Spleen (tissue), 11 donors: Measurements from ENCODE around the gene RGR. TPM values are rescaled to one million over a fixed set of nuclear protein-coding genes. Genes with fewer than 3 reads are reported as not detected.

ENCODE experiments used
- DNase-seq: peaks from one replicate; pipeline ENCODE4 v3.0.0-alpha.2; 2020
- H3K27ac ChIP-seq, 8 donors: fragments of 200-600 bp; sonication (generic) in 7 of 8; 1 replicate in 4 of 8; 2 replicates in 4 of 8; pipeline versions ENCODE4 v1.5.0 to v1.8.0; 2016 to 2021; ENCODE audit warnings: inconsistent platforms in 4 of 8, mild to moderate bottlenecking in 4 of 8, moderate library complexity in 1 of 8
- H3K27me3 ChIP-seq, 7 donors: fragments of 200-600 bp; sonication (generic) in 6 of 7; replicated peaks in 1 of 7; 1 replicate in 4 of 7; 2 replicates in 3 of 7; pipeline versions ENCODE4 v1.5.0 to v1.8.0; 2016 to 2021; ENCODE audit warnings: inconsistent platforms in 3 of 7, mild to moderate bottlenecking in 1 of 7
- H3K36me3 ChIP-seq, 6 donors: fragments of 200-600 bp; sonication (generic) in 5 of 6; 1 replicate in 4 of 6; 2 replicates in 2 of 6; pipeline versions ENCODE4 v1.5.0 to v1.8.0; 2016 to 2021; ENCODE audit warnings: inconsistent platforms in 2 of 6
- H3K4me1 ChIP-seq, 6 donors: fragments of 200-600 bp; sonication (generic) in 5 of 6; 1 replicate in 3 of 6; 2 replicates in 3 of 6; pipeline versions ENCODE4 v1.5.0 to v1.8.0; 2016 to 2021; ENCODE audit warnings: inconsistent platforms in 3 of 6
- H3K4me3 ChIP-seq, 8 donors: fragments of 200-600 bp; sonication (generic) in 7 of 8; 1 replicate in 4 of 8; 2 replicates in 4 of 8; pipeline versions ENCODE4 v1.5.0 to v1.8.0; 2016 to 2021; ENCODE audit warnings: inconsistent platforms in 4 of 8, mild to moderate bottlenecking in 4 of 8, moderate library complexity in 2 of 8
- H3K9me3 ChIP-seq, 8 donors: fragments of 200-600 bp; sonication (generic) in 7 of 8; 1 replicate in 4 of 8; 2 replicates in 4 of 8; pipeline versions ENCODE4 v1.5.0 to v1.8.0; 2016 to 2021; ENCODE audit warnings: inconsistent platforms in 4 of 8
- CTCF ChIP-seq, 11 experiments: fragments of 200-600 bp in 7 of 11; fragments of 450-650 bp in 4 of 11; sonication (generic) in 4 of 11; IDR thresholded peaks in 8 of 11; conservative IDR thresholded peaks in 3 of 11; 1 replicate in 7 of 11; 2 replicates in 4 of 11; pipeline versions ENCODE4 v1.4.0 to v1.8.0; 2016 to 2021; ENCODE audit warnings: antibody characterized with exemption in 11 of 11, inconsistent platforms in 4 of 11, mild to moderate bottlenecking in 1 of 11
- POLR2A ChIP-seq, 3 donors: fragments of 450-650 bp; IDR thresholded peaks; one replicate each; pipeline ENCODE4 v1.5.1; 2017; ENCODE audit warnings: antibody characterized with exemption in 3 of 3, mild to moderate bottlenecking in 1 of 3
- POLR2AphosphoS5 ChIP-seq, 3 donors: sonication (generic); formaldehyde crosslinking; IDR thresholded peaks; one replicate each; pipeline ENCODE4 v1.5.1; 2017; ENCODE audit warnings: antibody characterized with exemption in 3 of 3
- WGBS, 5 donors: extraction: QIAGEN DNeasy Blood & Tissue Kit in 3 of 5; methylation state at CpG; one replicate each; pipeline versions ENCODE4 v1.1.5 to v1.1.7; 2013 to 2018; 5-methylcytosine and 5-hydroxymethylcytosine counted together
- intact Hi-C: fragments of 100-400 bp; cut with DNase I; formaldehyde crosslinking; loops from one replicate; pipeline ENCODE4 v1.15.0; 2023; ENCODE audit warnings: low total_unique reads
- polyA plus RNA-seq, 3 donors: library from polyadenylated mRNA; stranded (reverse); fragments of 200-250 nt; gene quantifications; one replicate each; pipeline ENCODE4 v1.2.1, GENCODE V29; 2013
- total RNA-seq, 7 donors: library from RNA; depleted of rRNA in 3 of 7; stranded (reverse); fragments of >200 nt in 3 of 7; fragmentation: NEBNext Ultra II Directional in 4 of 7; extraction: Animal tissue kit (Norgen Biotek cat#: 25700) in 4 of 7; gene quantifications; one replicate each; pipeline versions ENCODE4 v1.1.0 to v1.2.1, GENCODE V29; 2016 to 2021
- donor health status: healthy with polysubstance abuse.
- donor health status: DM: no; HTN: no; CAD: no; lungs with moderate emphysema.
- donor health status: DM: no; HTN: no; CAD: no.
- donor health status: Bipolar disorder and iron deficiency.
- donor health status: healthy.
- donor health status: DM: no; HTN: no; CAD: no.
- donor health status: DM: yes; HTN: yes; CAD: no.

Gene RGR
- total and polyA plus RNA-seq, 10 donors, result not detected

DNA sequence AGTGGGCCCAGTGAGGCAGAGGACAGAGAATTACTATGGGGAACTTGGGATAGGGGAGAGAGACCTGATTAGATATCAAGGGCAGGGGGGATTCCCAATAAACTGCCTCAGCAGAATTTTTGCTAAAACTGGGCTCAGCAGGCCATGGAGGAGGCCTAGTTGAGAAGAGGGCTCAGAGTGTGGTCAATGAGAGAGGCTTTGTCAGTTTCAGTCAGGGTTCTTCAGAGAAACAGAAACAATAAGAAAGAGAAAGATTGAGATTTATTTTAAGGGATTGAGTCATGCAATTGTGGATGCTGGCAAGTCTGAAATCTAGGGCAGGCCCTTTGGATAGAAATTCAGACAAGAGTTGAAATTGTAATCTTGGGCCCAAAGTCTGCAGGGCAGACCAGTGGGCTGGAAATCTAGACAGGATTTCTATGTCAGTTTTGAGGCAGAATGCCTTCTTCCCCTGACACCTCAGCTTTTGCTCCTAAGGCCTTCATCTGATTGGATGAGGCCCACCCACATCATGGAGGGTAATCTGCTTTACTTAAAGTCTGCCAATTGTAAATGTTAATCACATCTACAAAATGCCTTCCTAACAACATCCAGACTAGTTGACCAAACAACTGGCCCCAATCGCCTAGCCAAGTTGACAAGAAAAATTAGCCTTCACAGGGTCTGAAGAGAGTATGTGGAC, 50.1 kb downstream of the RGR start:
- WGBS, 5 donors, result 82 to 100% (median 94%) methylated on average over 1 of the region's 1 CpG

GRCh38 chr10:84296091-84296981, 51.5 kb downstream of the RGR start:
- Histone ChIP-seq H3K4me3 (no peak overlapping the region), H3K4me1 (no peaks in the 10 kb centered on the region), H3K27me3 (peaks cover 0 to 17% (median 0%) of the 10 kb centered on the region in 7 donors), H3K27ac (no peak overlapping the region), H3K36me3 (no peaks in the 10 kb centered on the region), H3K9me3 (no peaks in the 10 kb centered on the region)
- intact Hi-C loops, result no loop called here
- WGBS, 5 donors, result 68 to 76% (median 71%) methylated on average over 10 of the region's 10 CpGs
- no peak for DNase-seq
- TF ChIP-seq POLR2A (IDR thresholded peaks at IDR 0.05), result no peak
- no peak for TF ChIP-seq CTCF (IDR thresholded peaks at IDR 0.05 in 8 of 11, conservative IDR thresholded peaks at IDR 0.05 in 3 of 11)
- TF ChIP-seq POLR2AphosphoS5 (IDR thresholded peaks at IDR 0.05), result no peak

More for the DNA sequence above, 50.1 kb downstream of the RGR start:
- H3K27ac ChIP-seq, result no peak overlapping the region
- no peak overlapping the region for H3K4me3 ChIP-seq
- H3K9me3 ChIP-seq, result no peaks in the 10 kb centered on the region
- no peak for DNase-seq
- peaks cover 0 to 16% (median 0%) of the 10 kb centered on the region in 7 donors for H3K27me3 ChIP-seq
- no peaks in the 10 kb centered on the region for H3K4me1 ChIP-seq
- H3K36me3 ChIP-seq, result no peaks in the 10 kb centered on the region
- no peak for TF ChIP-seq CTCF (IDR thresholded peaks at IDR 0.05 in 8 of 11, conservative IDR thresholded peaks at IDR 0.05 in 3 of 11)
- no peak for TF ChIP-seq POLR2AphosphoS5 (IDR thresholded peaks at IDR 0.05)
- no peak for TF ChIP-seq POLR2A (IDR thresholded peaks at IDR 0.05)
- intact Hi-C loops, result no loop called here

- H3K4me3 ChIP-seq, result no peak overlapping the region
- no peak overlapping the region for H3K27ac ChIP-seq
- WGBS, 5 donors, result 62 to 84% (median 71%) methylated on average over 3 of the region's 3 CpGs
- H3K36me3 ChIP-seq, result no peaks in the 10 kb centered on the region
- H3K4me1 ChIP-seq, result no peaks in the 10 kb centered on the region
- intact Hi-C loops, result no loop called here
- H3K27me3 ChIP-seq, result peaks cover 0 to 17% (median 0%) of the 10 kb centered on the region in 7 donors
- H3K9me3 ChIP-seq, result no peaks in the 10 kb centered on the region
- no peak for DNase-seq
- no peak for TF ChIP-seq CTCF (IDR thresholded peaks at IDR 0.05 in 8 of 11, conservative IDR thresholded peaks at IDR 0.05 in 3 of 11)
- no peak for TF ChIP-seq POLR2A (IDR thresholded peaks at IDR 0.05)
- no peak for TF ChIP-seq POLR2AphosphoS5 (IDR thresholded peaks at IDR 0.05)
Measured at GRCh38 chr10:84298057-84298456, 53.2 kb downstream of the RGR start.

- no peaks in the 10 kb centered on the region for H3K9me3 ChIP-seq
- TF ChIP-seq CTCF (IDR thresholded peaks at IDR 0.05 in 8 of 11, conservative IDR thresholded peaks at IDR 0.05 in 3 of 11) (no peak), POLR2A (IDR thresholded peaks at IDR 0.05) (no peak), POLR2AphosphoS5 (IDR thresholded peaks at IDR 0.05) (no peak)
- intact Hi-C loops, result no loop called here
- H3K27me3 ChIP-seq, result peaks cover 0 to 17% (median 0%) of the 10 kb centered on the region in 7 donors
- H3K27ac ChIP-seq, result no peak overlapping the region
- no peak for DNase-seq
- no peak overlapping the region for H3K4me3 ChIP-seq
- no peaks in the 10 kb centered on the region for H3K36me3 ChIP-seq
- WGBS, 5 donors, result 78 to 91% (median 88%) methylated on average over 2 of the region's 2 CpGs
- H3K4me1 ChIP-seq, result no peaks in the 10 kb centered on the region
Measured at GRCh38 chr10:84302223-84302622, 57.4 kb downstream of the RGR start.
